Neural progenitor cell (in vitro differentiated cells): Measurements from ENCODE around the gene UBE2B.
"Not testable (repeated sequence)": the region's sequence is repeated elsewhere in the genome, so short reads cannot be mapped to it uniquely, and the experiment has no call there.

Experiments
- EZH2phosphoT487 ChIP-seq: fragments of 200-600 bp; sonication (generic); IDR thresholded peaks from 2 replicates; pipeline ENCODE4 v1.6.1; 2017; ENCODE audit warnings: antibody characterized with exemption
- TF ChIP-seq, protein P1 (sequence below): fragments of 200-600 bp; sonication (generic); IDR thresholded peaks from 2 replicates; pipeline ENCODE4 v1.5.1; 2017; ENCODE audit warnings: antibody characterized with exemption, mild to moderate bottlenecking

GRCh38 chr5:134343500-134343899 is 27.9 kb upstream of the UBE2B start:
- TF ChIP-seq, protein P1, sequence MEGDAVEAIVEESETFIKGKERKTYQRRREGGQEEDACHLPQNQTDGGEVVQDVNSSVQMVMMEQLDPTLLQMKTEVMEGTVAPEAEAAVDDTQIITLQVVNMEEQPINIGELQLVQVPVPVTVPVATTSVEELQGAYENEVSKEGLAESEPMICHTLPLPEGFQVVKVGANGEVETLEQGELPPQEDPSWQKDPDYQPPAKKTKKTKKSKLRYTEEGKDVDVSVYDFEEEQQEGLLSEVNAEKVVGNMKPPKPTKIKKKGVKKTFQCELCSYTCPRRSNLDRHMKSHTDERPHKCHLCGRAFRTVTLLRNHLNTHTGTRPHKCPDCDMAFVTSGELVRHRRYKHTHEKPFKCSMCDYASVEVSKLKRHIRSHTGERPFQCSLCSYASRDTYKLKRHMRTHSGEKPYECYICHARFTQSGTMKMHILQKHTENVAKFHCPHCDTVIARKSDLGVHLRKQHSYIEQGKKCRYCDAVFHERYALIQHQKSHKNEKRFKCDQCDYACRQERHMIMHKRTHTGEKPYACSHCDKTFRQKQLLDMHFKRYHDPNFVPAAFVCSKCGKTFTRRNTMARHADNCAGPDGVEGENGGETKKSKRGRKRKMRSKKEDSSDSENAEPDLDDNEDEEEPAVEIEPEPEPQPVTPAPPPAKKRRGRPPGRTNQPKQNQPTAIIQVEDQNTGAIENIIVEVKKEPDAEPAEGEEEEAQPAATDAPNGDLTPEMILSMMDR = not testable (repeated sequence)
- not testable (repeated sequence) for TF ChIP-seq EZH2phosphoT487
